ENCODE data around the gene DOCK9.
A peak's percentile ranks its signal among the peaks of the same experiment; 100 is the strongest.

The DOCK9 gene

DNA sequence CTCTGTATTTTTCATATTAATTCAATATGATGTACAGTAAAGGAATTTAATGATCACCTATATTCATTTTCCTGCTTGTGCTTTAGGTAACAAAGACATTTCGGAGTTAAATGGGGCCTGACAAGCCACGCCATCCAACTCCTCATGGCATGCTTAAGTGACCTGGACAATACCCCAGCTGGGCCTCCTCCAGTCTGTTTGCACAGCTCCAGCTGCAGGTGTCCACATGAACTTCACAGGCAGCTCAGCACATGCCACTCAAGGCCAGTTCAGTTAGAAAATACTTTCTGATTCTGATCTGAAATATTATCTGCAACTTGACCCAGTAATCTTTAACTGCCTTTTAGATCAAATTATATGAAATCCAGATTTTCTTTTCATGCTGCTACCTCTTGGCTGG is 135.8 kb downstream of the DOCK9 start:
- peak; percentile 30 for DNase-seq

DNA sequence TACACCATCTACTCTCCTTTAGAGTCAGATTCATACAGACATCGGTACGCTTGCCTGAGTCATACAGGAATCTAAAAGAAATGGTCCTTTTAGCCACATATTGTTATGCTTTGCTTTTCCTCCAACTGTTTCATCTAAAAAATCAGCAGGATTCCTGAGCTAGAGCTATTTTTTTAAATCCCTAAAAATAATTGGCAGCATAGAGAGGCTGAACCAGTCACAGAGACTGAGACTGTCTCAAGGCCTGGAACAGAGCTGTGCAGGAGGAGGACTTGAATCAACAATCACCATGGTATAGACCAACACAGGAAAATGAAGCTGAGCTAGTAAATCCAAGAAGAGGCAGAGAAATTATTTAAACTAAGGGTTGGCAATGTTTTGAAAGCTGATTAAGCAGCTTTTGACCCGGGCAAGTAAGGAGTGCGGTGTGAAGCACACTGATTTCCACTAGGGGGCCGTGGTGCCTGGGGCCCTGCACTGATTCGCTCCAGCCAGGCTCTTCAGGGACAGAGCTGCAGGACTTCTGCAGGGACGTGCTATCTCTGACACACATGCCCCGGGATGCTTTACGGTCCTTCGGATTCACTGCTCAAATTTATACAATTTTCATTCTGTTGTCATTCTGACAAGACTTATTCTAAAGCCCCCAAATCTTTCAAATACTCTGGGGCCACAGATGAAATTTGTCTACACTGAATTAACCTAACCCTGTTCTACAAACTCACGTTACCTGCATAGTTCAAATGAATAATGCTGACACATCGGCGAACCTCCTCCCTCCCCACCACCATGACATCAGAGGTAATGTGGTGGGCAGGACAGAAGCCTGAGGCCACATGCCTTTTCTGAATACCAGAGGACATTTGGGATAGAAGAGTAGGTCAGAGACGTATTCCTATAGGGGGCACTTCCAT is 137.8 kb downstream of the DOCK9 start:
- DNase-seq, result no peak

DNA sequence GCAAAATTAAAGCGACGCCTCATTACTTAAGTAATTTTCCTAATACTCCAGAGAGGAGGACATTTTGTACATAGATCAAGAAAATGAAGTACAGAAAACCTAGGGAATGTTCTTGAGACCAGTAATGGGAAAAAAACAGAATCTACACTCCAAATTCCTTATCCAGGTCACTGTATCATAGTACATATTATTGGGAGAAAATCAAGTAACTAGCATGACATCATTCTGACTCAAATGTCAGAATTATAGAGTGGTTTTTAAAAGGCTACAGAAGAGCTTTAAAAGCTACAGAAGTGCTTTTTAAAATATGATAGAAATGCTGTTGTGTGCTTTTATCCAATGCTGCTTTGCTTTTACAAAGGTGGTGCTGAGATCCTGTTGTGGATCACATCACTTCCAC is 139.1 kb downstream of the DOCK9 start:
- DNase-seq, result no peak

DNA sequence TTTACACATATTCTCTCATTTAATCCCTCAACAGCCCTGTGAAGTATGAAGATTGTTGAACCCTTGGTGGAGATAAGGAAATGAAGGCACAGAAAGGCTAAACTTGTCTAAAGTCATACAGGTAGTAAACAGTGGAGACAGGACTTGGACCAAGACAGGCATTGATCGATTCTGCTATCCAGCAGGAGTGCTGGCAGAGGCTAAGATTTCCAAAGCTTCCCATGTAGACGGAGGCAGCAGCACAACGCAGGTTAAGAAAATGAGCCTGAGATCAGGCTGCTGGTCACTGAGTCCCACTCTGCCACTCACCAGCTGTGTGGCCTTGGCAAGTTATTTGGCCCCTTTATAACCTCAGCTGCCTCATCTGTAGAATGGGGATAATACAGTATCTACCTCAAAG is 140.0 kb downstream of the DOCK9 start:
- DNase-seq, result no peak

DNA sequence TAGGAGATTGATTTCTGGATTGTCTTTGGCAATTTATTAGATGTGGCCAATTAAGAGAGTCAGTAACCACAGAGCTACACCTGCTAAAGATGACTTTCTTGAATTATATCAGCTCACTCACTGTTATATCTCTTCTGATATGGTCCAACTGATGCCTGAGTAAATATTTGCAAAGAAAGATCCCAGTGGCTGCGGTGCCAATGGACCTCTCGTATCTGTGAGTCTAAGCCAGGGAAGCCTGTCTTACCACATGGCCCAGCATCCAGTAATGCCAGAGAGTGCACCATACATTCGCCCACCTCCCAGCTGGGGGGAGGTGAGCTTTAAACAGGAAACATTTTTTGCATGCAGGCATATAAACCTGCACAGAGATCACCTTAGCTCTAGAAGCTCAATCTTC is 142.7 kb downstream of the DOCK9 start:
- DNase-seq, result no peak

DNA sequence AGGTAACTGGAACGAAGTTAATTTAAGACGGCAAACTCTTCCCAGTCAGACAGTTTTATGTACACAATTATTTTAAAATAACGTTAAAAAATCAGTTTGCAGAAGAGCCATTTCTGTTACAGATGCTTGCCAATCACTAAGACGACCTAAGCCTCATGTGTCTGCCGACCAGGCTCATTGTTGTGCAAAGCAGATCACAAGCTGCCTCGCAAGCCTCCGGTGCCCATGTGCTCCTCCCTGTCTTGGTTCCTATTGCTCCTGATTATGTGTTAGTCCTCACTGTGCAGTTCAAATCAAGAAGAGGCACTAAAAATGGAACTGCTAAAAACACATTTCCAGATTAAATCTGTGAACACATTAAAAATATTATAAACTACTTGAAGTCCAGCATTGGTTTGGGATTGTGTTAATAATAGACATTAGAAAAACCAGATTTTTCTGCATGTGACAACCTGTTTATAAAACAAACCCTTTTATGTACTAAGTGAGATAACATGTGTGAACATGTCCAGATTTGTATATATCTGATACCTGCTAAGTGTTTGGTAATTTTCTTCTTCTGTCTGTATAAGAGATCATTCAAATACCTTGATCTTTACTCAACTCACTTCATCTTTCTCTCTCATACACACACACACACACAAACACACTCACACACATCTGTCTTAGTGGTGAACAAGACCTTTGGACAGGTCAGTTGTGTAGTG is 143.5 kb downstream of the DOCK9 start:
- DNase-seq, result no peak

DNA sequence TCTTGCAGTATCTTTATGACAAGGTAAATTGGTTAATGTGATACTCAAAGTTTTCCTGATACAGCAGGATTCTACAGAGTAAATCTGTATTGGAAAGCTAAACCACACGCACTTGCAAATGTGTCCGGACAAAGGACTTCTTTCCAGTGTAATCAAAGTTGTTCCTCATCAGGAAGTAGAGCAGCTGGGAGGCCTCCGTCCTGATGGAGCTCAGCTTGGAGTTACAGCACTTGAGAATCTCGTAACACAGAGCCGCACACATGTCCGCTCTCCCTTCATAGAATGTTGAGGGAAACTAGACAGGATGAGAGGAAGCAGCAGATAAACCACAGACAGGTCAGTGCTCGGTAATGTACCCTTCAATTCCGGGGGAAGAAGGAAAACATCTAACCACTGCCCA is 146.6 kb downstream of the DOCK9 start:
- no peak for DNase-seq

DNA sequence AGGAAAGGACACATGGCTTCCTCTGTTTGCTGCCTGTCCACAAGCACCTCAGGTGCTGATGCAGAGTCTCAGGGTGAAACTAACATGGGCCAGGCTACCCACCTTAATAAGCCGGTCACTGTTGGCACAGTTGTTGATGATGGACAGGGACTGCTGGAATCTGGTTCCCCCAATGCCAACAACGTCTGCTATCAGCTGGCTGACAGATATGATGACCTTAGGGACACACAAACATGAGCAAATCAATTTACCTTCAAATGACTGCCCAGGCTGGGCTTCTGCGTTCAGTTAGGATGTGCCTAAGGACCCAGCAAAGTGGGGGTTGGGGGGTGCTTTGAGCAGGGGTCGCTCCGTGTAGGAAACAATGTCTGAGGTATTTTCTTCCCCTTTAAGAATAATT is 148.3 kb downstream of the DOCK9 start:
- DNase-seq, result no peak

DNA sequence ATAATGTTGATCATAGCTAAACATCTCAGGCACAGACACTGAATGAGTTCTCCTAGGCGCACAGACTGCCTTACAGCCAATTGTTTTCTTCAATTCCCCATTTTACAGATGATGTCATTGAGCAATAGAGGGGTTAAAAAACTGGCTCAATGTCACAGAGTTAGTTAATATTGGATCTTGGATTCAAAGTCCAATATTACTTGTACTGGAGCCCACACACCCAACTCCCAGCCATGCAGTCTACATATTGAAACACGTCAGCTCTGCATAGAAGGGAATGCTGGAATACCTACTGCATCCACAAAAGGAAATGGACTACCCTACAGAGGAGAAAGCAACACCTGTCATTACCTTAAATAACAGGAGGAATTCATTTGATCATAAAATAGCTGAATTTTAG is 149.2 kb downstream of the DOCK9 start:
- no peak for DNase-seq

DNA sequence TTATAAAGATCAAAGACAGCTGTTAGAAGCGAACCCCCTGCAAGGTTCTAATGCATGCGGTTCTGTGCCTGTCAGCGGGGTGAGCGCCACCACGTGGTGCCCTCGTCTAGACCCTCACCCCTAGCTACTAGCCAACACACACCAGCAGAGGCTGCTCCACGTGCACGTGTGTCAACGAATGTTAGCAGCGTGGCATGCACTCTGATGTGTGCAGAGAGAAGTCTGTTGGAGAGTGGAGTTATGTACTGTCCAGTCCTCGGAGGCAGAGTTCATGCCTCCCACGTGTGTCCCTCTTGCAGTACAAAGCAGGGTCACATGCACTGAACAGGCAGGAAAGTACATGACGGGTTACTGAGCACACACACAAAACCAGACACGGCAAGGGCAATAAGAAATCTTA is 150.4 kb downstream of the DOCK9 start:
- no peak for DNase-seq

DNA sequence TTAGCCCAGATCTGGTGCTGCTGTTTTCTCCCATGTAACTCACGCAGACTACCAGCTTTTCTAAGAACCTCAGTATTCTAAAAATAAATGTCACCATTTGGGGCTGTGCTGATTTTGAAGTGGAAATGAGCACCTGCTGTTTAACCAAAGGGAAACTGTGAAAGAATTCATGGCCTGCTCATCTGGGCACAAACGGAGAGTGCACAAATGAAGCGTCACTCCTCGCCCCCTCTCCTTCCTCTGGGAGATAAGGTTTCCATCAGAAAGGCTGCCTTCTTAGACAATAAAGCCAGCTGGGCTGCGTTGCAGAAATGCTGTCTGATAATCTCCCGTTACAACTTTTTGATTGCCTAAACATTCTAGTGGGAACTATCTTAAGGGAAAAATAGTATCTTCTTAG is 151.7 kb downstream of the DOCK9 start:
- DNase-seq, result no peak

DNA sequence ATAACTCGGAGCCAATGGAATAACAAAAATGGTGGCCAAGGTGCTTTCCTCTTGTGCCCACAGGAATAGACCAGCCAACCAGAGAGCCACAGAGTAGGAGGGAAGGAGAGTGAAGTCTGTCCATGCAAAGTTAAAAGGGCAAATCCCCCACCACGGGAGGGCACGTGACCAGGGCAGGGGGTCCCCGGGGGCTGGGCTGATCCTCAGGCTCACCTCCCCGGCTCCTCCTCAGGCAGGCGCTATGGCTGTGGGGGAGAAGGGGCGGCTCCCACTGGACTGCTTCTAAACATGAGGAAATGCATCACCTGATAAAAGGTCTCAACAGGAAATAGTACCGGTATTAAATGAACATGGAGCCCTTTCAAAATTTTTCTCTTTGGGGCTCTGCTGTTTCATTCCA is 152.2 kb downstream of the DOCK9 start:
- no peak for DNase-seq

DNA sequence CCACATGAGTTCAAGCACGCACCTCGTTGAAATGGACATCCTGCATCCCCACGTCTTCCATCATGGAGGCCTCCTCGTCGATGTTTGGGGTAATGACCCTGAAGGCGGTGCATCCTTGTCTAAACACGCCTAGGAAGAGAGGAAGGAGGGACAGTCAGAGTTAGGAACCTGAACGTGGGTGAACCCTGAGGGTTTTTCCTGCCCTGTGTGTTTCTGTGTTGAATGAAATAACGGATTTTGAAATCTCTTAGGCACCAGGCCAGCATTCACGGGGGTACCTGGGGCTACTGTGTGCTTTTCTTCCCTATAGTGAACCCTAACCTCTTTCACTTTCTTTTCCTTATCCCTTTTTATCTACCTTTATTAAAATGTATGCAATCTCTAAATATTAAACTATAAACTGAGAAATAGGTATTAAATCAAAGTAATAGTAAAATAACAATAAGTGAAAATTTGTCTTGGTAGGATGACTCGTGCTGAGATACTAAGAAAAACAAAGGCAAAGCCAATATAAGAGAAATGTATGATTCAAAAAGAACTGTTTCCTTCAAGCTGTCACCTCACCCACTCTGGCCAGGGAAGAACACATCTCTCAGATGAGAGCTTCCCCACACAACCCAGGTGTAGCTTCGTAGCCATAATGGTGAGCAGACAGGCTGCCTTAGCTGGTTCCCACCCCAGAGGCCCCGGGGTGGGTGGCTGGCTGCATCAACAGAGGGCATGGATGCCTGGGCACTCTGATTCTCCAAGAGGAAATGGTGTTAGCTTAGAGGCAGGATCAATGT is 153.3 kb downstream of the DOCK9 start:
- DNase-seq, result no peak

DNA sequence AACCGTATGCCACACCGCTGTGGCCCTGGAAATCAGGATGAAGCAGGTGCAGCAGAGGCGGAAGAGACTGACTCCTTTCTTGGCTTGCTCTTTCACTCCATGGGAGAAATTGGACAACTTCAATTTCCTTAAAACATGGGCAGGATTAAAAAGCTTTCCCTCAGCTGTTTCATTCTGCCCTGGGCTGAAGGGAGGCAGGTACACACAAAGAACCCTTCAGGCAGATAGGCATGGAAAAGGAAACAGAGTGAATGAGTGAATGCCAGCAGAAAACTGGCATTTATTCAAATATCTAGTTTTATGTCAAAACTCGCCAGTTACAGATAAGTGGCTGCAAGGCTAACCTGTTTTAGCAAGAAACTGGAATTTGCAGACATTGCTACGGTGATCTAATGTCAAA is 154.4 kb downstream of the DOCK9 start:
- DNase-seq, result no peak

DNA sequence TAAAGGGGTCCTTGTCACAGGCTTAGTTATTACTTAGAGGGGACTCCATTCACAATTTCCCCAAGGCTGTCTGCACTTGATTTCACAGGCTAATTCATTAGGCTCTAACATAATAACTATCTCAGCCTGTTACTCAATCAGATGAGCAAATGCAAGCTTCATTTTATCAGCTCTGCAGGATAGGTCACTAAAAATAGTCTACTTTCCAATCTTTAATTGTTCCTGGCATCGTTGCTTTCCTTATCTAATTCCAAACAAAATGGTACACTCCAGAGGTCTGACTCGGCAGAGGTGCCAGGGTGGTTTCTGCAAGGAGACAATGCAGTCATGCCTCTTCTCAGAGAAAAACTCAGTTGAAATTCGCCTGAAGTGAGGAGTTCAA is 155.6 kb downstream of the DOCK9 start:
- no peak for DNase-seq

DNA sequence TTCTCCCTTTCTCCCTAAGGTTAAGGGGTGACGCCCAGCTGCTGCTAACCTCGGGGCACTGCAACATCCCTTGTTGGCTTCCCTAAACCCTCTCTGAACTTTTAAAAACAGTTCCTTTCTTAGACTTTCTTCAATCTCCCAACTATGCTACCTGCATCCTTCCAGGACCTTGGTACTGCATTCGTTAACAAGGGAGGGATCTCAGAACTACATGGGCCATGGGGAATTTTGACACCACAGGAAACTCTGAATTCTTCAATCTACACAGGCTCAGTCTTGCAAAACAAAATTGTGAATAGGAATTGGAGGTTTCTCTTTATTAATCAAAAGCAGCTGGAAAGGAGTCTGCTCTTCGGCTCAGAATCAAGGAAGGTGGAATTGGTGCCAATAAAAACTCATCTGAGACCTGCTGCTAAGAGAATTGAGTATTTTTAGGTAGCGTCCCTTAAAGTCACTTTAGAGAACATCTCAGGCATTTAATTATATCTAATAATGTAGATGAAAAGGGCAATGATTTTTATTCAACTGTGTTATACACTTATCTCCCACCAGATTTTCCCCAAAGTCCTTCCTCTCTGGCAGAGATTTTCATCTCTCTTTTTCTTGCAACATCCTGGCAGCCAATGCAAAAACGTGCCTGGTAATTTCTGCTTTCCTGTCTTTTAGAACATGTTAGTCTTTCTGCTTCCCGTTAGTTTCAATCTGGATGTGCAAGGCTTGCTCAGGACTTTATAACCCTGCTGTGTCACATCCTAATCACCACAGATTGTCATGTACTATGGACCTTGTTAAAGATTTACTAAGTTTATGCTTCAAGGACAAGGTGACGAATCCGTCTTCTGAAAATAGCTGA is 156.3 kb downstream of the DOCK9 start:
- no peak for DNase-seq

DNA sequence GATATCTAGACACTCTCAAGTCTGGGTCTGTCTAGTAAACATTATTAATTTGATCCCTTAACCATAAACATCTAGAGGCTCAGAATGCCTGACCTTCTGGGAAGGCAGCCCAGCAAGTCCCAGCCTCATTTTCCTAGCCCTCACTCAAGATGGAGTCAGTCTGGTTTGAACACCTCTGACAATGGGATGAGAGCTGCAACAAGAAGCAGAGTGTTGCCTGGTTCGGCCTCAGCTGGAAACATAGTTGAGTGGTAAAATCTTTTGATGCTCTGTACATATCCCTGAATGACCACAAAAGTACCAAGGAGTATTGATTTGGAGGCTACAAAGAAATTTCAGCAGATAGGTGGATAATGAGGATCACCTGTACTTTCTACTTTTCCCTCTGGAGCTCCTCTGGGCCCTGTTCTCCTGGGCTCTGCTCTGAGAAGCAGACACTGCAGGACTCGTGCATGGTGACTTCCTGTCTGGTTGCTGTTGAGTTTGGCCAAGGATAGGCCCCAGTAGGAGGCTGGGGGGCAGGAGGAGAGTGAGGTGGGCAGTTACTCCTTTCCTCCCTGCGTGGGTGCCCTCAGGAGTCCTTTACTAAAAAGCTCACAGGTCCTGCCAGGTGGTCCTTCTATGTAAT is 157.0 kb downstream of the DOCK9 start:
- no peak for DNase-seq

DNA sequence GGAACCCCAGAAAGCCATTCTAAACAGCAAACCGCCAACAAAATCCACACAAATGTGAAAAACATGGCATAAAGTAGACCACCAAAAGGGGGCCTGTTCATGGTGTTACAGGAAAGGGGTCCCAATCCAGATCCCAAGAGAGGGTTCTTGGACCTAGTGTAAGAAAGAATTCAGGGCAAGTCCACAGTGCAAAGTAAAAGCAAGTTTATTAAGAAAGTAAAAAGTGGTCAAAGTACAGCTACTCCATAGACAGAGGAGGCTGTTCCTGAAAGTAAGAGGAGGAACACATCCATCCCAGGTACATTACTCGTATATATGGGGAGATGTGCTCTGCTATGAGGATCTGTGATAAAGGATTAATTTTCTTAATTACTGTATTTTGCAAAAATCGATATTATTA is 157.6 kb downstream of the DOCK9 start:
- DNase-seq, result no peak

DNA sequence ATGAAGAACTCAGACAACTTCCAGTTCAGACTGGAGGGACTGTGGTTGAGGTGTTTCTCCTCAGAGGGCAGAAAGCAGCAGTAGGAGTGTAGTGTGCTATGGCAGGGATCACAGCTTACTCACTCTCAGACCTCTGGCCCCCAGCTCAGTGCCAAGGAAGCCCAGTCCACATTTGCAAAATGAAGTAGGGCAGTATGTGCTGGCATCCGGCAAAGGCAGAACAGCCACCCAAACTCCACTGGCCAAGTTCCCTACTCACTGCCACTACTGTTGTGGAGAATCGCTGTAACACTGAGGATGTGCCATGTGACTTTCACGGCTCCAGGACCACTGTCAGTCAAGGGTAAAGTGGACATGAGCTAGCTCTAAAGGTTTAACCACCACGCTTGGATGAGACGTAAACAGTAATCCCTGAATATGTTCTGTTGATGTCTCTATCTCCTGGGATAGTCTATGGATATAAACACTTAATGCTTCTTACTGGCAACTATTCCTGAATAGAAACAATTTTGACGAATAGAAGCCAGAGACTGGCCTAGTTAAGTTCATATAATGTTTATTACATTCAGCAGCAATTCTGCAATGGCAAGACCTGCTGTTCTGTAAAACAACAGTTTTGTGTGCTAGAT is 158.4 kb downstream of the DOCK9 start:
- DNase-seq, result no peak

DNA sequence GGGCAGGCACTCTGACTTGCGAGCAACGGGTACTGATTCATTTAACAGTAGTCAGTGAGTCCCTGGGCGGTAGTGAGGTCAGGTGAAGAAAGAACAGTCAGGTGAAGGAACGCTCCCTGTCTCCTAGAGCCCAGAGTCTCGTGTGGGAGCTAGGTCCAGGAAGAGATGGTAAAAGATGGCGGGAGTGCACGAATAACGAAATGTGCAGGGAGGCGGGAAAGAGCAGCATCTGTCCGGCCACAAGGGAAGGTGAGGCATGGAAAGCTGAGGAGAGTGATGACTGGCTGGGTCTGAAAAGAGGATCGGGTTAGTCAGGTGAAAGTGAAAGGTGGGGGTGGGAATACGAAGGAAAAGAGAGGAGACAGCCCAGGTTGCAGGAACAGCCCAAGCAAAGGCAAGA is 161.5 kb downstream of the DOCK9 start:
- no peak for DNase-seq

DNA sequence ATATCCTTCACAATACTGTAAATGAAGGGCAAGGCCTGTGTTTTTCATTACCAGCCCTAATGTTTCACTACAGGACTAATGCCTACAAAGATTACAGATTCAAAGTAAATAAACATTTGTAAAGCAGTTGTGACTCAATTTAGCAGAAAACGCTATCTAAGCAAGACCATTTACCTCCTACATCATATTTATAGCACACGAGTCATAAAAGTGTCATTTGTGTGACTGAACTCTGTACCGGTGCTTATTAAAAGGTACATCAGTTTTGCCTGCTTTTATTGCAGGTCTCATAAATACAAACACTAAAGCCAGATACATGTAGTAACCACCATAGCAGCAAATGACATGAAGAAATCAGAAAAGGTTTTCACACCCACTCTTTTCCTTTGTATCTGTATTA is 163.9 kb downstream of the DOCK9 start:
- no peak for DNase-seq

All from NCI-H2029 (cell line).